Panc1 (cell line): ENCODE measurements around the gene VIPR2. TPM values are rescaled to one million over a fixed set of nuclear protein-coding genes. Genes with fewer than 3 reads are reported as not detected.

ENCODE experiments used
- ATAC-seq: fragments of 200-7000 bp; cut with Tn5 transposase; 2 replicates; pipeline ENCODE4 v1.9.1; 2020; ENCODE audit warnings: mild to moderate bottlenecking, moderate library complexity
- BruUV-seq: library from RNA; stranded (reverse); fragments of 400-500 nt; replicated peaks from 2 replicates; lab custom pipeline; 2021; lab: Mats Ljungman, UMichigan
- CTCF ChIA-PET: fragments of 300-600 bp; sonication (Branson Sonifier 250); formaldehyde crosslinking; loops from one replicate; lab custom pipeline; 2022; ENCODE audit warnings: antibody characterized with exemption; lab: Charles Lee
- POLR2A ChIA-PET: fragments of 300-600 bp; sonication (Branson Sonifier 250); formaldehyde crosslinking; loops from one replicate; lab custom pipeline; 2022; ENCODE audit warnings: antibody characterized with exemption; lab: Charles Lee
- DNase-seq: peaks from one replicate; pipeline ENCODE4 v3.0.0-alpha.2; 2010; ENCODE audit warnings: low read depth, low spot score
- H3K27ac ChIP-seq: 2 replicates; pipeline ENCODE4 v1.5.1; 2011; ENCODE audit warnings: mild to moderate bottlenecking, low read length, inconsistent platforms
- H3K27me3 ChIP-seq: fragments of 200-500 bp; sonication (Bioruptor generic); 2 replicates; pipeline ENCODE4 v1.6.0; 2014; ENCODE audit warnings: low read length, inconsistent platforms; ENCODE audit not compliant: control insufficient read depth, insufficient read depth
- H3K36me3 ChIP-seq: fragments of 200-500 bp; sonication (Bioruptor generic); 2 replicates; pipeline ENCODE4 v1.5.1; 2014; ENCODE audit warnings: inconsistent platforms, mild to moderate bottlenecking, low read length, moderate library complexity; ENCODE audit not compliant: control insufficient read depth, insufficient read depth
- H3K4me1 ChIP-seq: 2 replicates; pipeline ENCODE4 v1.5.1; 2011; ENCODE audit warnings: inconsistent platforms, mild to moderate bottlenecking, low read length, moderate library complexity; ENCODE audit not compliant: control insufficient read depth, insufficient read depth
- H3K4me3 ChIP-seq, 2 experiments: 2 replicates each; pipeline ENCODE4 v1.5.1; 2011 to 2012; ENCODE audit warnings: low read depth in 2 of 2, low read length in 2 of 2, mild to moderate bottlenecking in 2 of 2, inconsistent platforms in 1 of 2, moderate library complexity in 1 of 2
- H3K9me3 ChIP-seq: fragments of 200-500 bp; sonication (Bioruptor generic); 2 replicates; pipeline ENCODE4 v1.5.1; 2014; ENCODE audit warnings: low read depth, mild to moderate bottlenecking, inconsistent platforms, low read length, moderate library complexity; ENCODE audit not compliant: control insufficient read depth, insufficient read depth
- POLR2AphosphoS5 ChIP-seq: IDR thresholded peaks from 2 replicates; pipeline ENCODE4 v1.6.1; 2012; ENCODE audit warnings: mild to moderate bottlenecking, low read depth, low read length, moderate library complexity
- SIN3A ChIP-seq: IDR thresholded peaks from 2 replicates; pipeline ENCODE4 v1.6.1; 2012; ENCODE audit warnings: low read depth, mild to moderate bottlenecking, low read length, moderate library complexity, borderline replicate concordance; ENCODE audit not compliant: insufficient read depth
- TCF7L2 ChIP-seq: IDR thresholded peaks from 2 replicates; pipeline ENCODE4 v1.6.1; 2011; ENCODE audit warnings: mild to moderate bottlenecking, low read depth, low read length, inconsistent platforms
- in situ Hi-C: cut with HindIII; loops from 2 replicates; pipeline ENCODE4 v1.10.0; 2016; ENCODE audit warnings: low sequenced_read_pairs, low pct_unique_long_range_greater_than_20kb
- intact Hi-C: fragments of 100-400 bp; cut with micrococcal nuclease; formaldehyde crosslinking; loops from one replicate; pipeline ENCODE4 v1.10.0; 2022; ENCODE audit not compliant: unreplicated experiment
- total RNA-seq: library from RNA; stranded (reverse); gene quantifications from one replicate; pipeline ENCODE4 v1.2.1, GENCODE V29; 2021; ENCODE audit not compliant: unreplicated experiment
- TF ChIP-seq, protein P1 (sequence below): fragments of 450-650 bp; IDR thresholded peaks from 2 replicates; pipeline ENCODE4 v1.5.1; 2017; ENCODE audit warnings: mild to moderate bottlenecking
- TF ChIP-seq, protein P2 (sequence below), 2 experiments: IDR thresholded peaks; 2 replicates each; pipeline ENCODE4 v1.6.1; 2011 to 2012; ENCODE audit warnings: low read depth in 2 of 2, control low read depth in 1 of 2, low read length in 1 of 2, mild to moderate bottlenecking in 1 of 2, moderate library complexity in 1 of 2; ENCODE audit not compliant: insufficient read depth in 1 of 2

VIPR2 gene
- total RNA-seq, 1 experiment from 2014 or later = not detected

DNA sequence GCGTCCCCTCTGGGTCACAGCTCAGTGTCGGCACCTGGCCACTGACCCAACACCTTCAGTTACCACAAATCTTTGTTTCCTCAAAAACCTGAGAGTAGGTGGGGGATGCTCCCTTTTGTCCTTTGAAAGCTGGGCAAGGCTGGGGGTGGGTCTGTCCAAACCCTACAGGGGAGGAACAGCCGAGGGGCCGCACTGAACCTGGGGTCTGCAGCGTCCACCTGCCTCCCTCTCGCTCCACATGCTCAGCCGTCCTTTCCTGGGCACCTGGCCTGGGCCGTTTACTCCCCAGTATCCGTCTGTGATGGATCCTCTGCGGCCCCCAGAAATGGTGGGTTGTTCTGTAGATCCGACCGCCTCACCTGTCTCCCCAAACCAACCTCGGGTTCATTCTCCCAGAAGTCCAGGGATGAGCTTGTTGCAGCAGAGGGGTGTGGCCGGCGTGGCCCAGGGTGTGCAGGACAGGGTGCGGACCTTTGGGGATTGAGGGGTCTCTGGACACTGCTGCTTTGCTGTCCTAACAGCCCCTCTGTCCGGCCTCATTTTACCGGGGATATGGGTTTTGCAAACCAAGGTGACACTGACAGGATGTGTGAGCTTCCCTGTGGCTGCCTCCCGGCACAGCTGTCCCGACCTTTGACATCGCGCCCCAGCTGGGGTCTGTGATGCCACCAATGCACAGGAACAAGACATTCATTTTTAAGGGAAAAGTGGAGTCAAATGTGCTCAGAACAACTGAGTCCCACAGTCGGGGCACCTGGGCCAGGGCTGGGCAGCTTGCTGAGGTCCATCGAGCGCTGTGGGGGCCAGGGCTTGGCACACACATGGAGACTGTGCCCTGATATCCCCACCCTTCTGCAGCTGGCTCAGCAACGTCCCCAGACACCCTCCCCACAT is 115.9 kb downstream of the VIPR2 start:
- DNase-seq (no peak), ATAC-seq (no peak)
- no TSS peak for BruUV-seq
- POLR2A ChIA-PET = no interaction called here
- Histone ChIP-seq H3K9me3 (no peaks in the 10 kb centered on the region), H3K27ac (no peak overlapping the region), H3K27me3 (no peaks in the 10 kb centered on the region), H3K4me3 (no peak overlapping the region), H3K36me3 (no peaks in the 10 kb centered on the region), H3K4me1 (no peaks in the 10 kb centered on the region; the same call in 1 of the 2 replicates)
- intact Hi-C loops (no loop called here), in situ Hi-C loops (no loop called here)
- CTCF ChIA-PET = no interaction called here
- TF ChIP-seq, protein P1, sequence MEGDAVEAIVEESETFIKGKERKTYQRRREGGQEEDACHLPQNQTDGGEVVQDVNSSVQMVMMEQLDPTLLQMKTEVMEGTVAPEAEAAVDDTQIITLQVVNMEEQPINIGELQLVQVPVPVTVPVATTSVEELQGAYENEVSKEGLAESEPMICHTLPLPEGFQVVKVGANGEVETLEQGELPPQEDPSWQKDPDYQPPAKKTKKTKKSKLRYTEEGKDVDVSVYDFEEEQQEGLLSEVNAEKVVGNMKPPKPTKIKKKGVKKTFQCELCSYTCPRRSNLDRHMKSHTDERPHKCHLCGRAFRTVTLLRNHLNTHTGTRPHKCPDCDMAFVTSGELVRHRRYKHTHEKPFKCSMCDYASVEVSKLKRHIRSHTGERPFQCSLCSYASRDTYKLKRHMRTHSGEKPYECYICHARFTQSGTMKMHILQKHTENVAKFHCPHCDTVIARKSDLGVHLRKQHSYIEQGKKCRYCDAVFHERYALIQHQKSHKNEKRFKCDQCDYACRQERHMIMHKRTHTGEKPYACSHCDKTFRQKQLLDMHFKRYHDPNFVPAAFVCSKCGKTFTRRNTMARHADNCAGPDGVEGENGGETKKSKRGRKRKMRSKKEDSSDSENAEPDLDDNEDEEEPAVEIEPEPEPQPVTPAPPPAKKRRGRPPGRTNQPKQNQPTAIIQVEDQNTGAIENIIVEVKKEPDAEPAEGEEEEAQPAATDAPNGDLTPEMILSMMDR = no peak
- TF ChIP-seq TCF7L2 (no peak), POLR2AphosphoS5 (no peak), SIN3A (no peak)
- TF ChIP-seq, protein P2, sequence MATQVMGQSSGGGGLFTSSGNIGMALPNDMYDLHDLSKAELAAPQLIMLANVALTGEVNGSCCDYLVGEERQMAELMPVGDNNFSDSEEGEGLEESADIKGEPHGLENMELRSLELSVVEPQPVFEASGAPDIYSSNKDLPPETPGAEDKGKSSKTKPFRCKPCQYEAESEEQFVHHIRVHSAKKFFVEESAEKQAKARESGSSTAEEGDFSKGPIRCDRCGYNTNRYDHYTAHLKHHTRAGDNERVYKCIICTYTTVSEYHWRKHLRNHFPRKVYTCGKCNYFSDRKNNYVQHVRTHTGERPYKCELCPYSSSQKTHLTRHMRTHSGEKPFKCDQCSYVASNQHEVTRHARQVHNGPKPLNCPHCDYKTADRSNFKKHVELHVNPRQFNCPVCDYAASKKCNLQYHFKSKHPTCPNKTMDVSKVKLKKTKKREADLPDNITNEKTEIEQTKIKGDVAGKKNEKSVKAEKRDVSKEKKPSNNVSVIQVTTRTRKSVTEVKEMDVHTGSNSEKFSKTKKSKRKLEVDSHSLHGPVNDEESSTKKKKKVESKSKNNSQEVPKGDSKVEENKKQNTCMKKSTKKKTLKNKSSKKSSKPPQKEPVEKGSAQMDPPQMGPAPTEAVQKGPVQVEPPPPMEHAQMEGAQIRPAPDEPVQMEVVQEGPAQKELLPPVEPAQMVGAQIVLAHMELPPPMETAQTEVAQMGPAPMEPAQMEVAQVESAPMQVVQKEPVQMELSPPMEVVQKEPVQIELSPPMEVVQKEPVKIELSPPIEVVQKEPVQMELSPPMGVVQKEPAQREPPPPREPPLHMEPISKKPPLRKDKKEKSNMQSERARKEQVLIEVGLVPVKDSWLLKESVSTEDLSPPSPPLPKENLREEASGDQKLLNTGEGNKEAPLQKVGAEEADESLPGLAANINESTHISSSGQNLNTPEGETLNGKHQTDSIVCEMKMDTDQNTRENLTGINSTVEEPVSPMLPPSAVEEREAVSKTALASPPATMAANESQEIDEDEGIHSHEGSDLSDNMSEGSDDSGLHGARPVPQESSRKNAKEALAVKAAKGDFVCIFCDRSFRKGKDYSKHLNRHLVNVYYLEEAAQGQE (IDR thresholded peaks at IDR 0.05; ENCODE audit: insufficient read depth in 1 of 2, low read depth in 2 of 2, low read length in 1 of 2) = no peak

DNA sequence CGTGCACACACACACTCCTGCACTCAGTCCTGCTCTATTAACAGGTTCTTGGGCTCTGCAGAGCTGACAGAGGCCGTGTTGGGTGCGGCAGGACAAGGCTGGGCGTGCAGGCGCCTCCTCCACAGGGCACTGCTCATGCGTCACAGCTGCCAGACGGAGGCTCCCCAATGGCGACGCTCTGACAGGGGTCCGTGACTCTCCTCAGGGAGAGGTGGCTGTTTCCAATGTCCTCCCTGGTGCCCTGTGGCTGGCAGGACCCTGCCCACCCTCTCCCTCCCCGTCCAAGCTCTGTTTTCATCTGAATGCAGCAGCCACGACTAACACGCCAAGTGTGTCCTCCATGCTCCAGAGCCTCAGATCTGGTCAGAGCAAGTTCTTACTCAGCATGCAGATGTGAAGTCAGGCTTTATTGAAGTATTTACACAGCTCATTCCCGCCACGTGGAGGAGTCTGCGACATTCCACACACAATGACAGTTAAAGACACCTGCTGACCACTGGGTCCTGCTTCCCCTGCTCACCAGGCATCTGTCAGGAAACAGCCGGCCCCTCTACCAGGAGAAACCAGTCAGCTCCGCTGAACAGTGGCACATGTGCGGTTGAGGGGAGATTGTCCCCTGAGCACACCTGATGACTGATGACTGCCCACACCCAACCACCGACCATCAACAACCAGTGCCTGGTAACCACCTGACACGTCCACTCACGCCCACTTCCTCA is 116.7 kb downstream of the VIPR2 start:
- DNase-seq = no peak
- no TSS peak for BruUV-seq
- Histone ChIP-seq H3K36me3 (no peaks in the 10 kb centered on the region), H3K4me1 (no peaks in the 10 kb centered on the region; the same call in 1 of the 2 replicates), H3K27ac (no peak overlapping the region), H3K27me3 (no peaks in the 10 kb centered on the region), H3K9me3 (no peaks in the 10 kb centered on the region), H3K4me3 (no peak overlapping the region)
- intact Hi-C loops = no loop called here
- TF ChIP-seq POLR2AphosphoS5 = no peak
- TF ChIP-seq, protein P2 (IDR thresholded peaks at IDR 0.05; ENCODE audit: insufficient read depth in 1 of 2, low read depth in 2 of 2, low read length in 1 of 2) = no peak
- no peak for TF ChIP-seq SIN3A
- TF ChIP-seq, protein P1 = no peak
- TF ChIP-seq TCF7L2 = no peak
- ChIA-PET CTCF (no interaction called here), POLR2A (interaction anchor here (0.6 kb wide), 1 partner anchor 164 kb away, joined by 17 read pairs; no protein-coding TSS in a partner anchor)
- in situ Hi-C loops = no loop called here
- ATAC-seq = peak; percentile 47
